Frontal cortex (tissue), 4 donors: ENCODE data around the gene RAP1A. TPM values are rescaled to one million over a fixed set of nuclear protein-coding genes. Genes with fewer than 3 reads are reported as not detected.
"Not testable (repeated sequence)": the region's sequence is repeated elsewhere in the genome, so short reads cannot be mapped to it uniquely, and the experiment has no call there.

ENCODE experiments used
- DNase-seq, 2 donors: peaks; one replicate each; pipeline ENCODE4 v3.0.0; 2012; ENCODE audit warnings: low spot score in 2 of 2
- FAIRE-seq: peaks from 2 replicates; lab custom pipeline; 2012; peaks lifted over from hg19 to GRCh38; lab: Jason Lieb, UNC
- total RNA-seq: library from RNA; depleted of rRNA; stranded (reverse); fragments of >200 nt; gene quantifications from one replicate; pipeline ENCODE4 v1.2.3, GENCODE V29; 2014
- donor health status: control.
- donor health status: control.
- donor health status: control.

The RAP1A gene
- total RNA-seq, 1 donor from 2014 or later: 35.1 TPM

DNA sequence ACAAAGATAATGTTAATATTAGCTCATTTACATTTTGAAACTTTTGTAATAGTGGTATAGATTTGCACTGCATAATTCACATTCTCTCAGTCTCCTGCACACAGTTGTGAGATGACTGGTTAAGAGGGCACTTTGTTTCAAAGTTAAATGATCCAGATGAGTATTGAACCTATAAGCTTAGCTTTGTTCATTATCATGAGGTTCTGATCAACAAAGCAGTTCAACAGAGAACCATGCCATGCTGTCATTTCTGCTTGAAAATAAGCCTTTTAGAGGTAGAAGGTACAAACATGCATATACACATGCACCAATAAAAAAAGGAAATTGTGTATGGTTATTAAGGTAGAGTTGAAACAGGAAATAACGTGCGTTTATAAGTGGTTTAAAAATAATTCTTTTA is 4.8 kb downstream of the RAP1A start:
- no peak for FAIRE-seq
- DNase-seq: no peak

DNA sequence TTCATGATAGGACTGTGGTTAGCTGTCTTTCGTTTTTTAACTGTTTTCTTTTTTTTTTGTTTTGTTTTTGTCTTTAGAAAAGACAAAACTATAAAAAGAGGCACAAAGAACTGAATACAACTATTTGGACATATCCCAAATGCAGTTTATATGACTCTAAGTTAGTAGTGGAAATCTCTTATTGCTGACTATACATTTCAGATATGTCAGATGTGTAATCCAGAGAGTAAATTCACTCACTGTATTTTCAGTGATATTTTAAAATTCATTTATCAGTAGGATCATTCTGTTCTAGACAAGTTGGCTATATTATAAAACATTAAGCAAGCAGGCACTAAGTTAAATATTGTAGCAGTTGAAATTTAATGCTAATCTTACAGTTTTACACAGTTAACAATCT is 5.7 kb downstream of the RAP1A start:
- no peak for FAIRE-seq

DNA sequence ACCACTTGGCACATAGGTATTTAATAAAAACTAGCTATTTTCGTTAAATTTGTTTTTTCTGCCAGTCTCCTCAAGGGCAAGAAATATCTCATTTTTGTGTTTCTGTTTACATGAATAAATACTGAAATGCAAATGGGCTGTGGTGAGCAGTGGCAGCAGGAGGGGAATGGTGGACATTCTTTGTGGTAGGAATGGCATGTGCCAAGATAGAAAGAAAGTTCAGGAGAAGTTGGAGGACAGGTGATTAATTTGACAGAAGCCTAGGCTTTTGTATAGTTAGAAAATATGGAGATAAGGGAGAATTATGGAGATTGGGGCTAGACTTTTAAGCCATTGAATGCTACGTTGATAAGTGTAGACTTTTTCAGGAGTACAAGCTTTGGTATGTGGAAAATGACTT is 8.6 kb downstream of the RAP1A start:
- DNase-seq: no peak
- FAIRE-seq: no peak

More for the DNA sequence above, 5.7 kb downstream of the RAP1A start:
- DNase-seq: no peak

GRCh38 chr1:111629190-111629954 is 9.8 kb downstream of the RAP1A start:
- no peak for DNase-seq
- no peak for FAIRE-seq

DNA sequence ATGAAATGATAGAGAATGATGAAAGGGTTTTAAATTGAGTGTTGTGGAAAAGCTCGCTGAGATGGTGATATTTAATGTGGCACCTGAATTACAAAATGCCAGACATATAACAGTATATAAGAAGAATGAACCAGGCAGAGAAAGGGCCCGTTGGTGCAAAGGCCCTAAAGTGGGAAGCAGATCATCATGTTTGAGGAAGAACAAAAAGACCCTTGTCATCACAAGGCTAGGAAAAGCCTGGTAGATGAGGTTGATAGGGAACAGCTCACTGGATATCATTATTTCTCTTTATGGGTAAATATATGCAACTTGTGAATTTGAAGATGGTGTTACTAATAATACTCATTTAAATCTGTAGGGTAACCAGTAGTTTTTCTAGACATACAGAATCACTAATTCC is 11.0 kb downstream of the RAP1A start:
- no peak for FAIRE-seq

GRCh38 chr1:111631502-111631901 is 11.9 kb downstream of the RAP1A start:
- DNase-seq (no peak), FAIRE-seq (no peak)

More for the DNA sequence above, 11.0 kb downstream of the RAP1A start:
- DNase-seq: no peak

- not testable (repeated sequence) for DNase-seq, FAIRE-seq
Measured at GRCh38 chr1:111632771-111633170, 13.2 kb downstream of the RAP1A start.

- no peak for FAIRE-seq
- no peak for DNase-seq
Measured at GRCh38 chr1:111633736-111634247, 14.2 kb downstream of the RAP1A start.

DNA sequence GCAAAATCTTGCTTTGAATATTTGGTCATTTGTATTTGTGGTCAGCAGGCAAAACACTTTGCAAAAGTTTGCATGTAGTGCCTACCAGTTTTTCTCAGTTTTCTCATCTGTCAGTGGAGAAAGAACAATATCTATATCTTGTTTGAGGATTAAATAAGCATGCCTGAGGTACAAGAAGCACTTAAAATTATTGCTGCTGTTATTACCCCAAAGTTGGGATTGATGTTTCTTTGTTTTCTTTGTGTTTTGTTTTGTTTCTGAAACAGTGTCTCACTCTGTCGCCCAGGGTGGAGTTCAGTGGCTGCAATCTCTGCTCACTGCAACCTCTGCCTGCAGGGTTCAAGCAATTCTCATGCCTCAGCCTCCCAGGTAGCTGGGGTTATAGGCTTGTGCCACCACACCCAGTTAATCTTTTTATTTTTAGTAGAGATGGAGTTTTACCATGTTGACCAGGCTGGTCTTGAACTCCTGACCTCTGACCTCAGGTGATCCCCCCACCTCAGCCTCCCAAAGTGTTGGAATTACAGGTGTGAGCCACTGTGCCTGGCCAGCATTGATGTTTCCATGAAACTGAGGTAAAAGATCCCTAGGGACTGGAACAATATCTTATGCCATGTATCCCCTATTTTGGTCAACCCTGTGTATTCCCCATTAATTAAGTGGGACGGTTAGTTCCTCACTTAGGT is 15.9 kb downstream of the RAP1A start:
- FAIRE-seq: no peak
- DNase-seq: no peak

DNA sequence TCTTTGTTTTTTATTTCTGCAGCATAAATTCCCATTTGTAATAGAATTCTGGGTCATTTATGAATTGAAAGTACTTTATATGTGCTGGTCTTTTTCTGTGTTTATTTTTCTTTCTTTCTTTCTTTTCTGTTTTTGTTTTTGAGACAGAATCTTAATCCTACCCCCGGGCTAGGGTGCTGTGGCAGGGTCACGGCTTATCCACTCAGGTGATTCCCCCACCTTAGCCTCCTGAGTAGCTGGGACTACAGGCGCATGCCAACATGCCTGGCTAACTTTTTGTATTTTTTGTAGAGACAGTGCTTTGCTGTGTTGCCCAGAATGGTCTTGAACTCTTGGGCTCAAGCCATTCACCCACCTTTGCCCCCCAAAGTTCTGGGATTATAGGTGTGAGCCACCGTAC is 18.7 kb downstream of the RAP1A start:
- DNase-seq (no peak), FAIRE-seq (no peak)

GRCh38 chr1:111639602-111640198 is 20.1 kb downstream of the RAP1A start:
- DNase-seq (no peak), FAIRE-seq (no peak)

- DNase-seq (no peak), FAIRE-seq (no peak)
Measured at GRCh38 chr1:111643097-111643496, 23.5 kb downstream of the RAP1A start.

DNA sequence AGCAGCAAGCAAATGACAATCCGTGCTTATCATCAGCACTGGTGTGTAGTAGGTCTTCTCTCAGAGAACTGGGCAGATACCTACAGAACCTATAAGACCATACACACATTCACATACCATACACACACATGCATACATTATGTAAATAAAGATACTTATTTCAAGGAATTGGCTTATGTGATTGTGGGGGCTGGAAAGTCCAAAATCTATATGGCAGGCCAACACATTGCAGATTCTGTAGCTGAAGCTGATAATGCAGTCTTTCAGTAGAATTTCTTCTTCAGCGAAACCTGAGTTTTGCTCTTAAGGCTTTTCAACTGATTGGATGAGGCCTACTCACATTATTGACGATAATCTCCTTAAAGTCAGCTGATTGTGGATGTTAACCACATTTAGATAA is 24.1 kb downstream of the RAP1A start:
- FAIRE-seq: no peak
- DNase-seq: no peak

DNA sequence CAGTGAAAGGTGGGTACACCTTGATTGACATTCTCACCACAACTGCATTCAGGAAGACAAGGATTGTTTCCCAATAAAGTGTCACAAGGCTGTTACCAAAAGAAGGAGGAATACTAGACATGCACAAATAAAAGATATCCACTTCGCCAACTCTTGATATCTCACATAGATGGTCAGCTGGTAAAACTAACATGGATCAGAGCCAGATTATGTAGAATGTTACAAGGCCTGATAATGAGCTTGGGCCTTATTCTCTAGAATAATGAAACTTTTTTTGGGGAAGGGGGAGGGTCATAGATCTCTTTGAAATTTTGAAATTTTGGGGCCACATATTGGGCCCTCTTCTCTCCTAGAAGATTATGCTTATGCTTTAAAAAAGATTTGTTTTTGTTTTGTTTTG is 24.9 kb downstream of the RAP1A start:
- FAIRE-seq: no peak
- DNase-seq: no peak

DNA sequence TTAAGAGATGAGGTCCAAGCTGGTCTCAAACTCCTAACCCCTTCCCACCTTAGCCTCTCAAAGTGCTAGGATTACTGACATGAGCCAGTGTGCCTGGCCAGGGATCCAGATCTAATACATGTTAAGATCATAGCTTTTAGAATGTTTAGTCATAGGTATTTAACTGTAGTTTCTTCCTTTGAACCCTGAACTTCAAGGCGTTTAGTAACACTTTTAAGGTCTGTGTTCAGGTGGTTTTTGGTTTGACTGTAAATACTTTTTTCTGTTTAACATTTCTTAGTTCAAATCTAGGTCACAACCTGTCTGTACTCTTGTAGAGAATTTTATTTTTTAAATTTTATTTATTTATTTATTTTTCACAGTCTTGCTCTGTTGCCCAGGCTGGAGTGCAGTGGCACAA is 28.1 kb downstream of the RAP1A start:
- FAIRE-seq (no peak), DNase-seq (no peak)

DNA sequence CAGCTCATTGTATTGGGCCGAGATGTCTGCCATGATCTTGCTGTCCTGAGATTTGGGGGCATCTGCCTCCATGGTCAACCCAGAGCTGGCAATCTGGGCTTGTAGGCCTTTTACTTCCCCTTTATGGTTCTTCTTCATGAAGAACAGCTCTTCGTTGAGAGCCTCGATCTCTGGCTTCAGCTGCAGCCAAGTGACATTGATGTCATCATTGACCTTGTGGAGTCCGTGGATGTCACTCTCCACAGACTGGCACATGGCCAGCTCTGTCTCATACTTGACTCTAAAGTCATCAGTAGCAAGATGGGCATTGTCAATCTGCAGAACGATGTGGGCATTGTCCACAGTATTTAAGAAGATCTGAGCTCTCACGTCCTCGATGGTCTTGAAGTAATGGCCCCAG is 29.2 kb downstream of the RAP1A start:
- no peak for DNase-seq
- FAIRE-seq: no peak

DNA sequence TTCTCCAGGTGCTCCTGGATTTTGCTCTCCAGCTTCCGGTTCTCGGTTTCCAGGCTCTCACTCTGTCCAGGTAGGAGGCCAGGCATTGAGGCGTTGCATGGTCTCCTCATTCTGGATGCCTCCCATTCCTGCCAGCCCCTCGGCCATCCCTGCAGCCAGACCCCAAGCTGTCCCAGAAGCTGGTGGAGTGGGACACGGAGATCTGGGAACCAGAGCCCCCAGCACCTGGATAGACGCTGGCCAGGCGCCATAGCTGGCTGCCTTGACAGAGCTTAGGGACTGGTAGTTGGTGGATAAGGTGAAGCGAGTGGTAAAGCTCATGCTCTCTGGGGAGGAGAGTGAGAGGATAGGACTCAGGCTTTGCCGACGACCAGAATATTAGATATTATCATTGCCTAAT is 29.6 kb downstream of the RAP1A start:
- no peak for DNase-seq
- no peak for FAIRE-seq

DNA sequence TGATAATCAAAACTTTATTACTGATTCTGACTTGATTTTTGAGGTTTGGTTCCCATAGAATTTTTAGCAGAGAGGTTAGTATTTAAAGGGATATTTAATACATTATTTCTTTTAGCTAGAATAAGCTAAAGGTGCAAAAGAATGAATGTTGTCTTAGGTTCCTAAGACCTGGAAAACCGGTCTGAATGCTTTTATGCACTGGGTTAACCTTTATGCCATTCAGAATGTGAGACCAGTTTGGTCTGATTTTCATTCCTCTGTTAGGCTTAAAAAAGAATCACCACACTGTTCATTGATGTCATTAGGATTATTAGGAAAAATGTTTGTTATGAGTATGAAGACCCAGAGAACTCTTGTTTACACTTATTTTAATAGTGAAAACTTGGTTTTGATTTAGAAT is 30.1 kb downstream of the RAP1A start:
- FAIRE-seq (no peak), DNase-seq (no peak)

DNA sequence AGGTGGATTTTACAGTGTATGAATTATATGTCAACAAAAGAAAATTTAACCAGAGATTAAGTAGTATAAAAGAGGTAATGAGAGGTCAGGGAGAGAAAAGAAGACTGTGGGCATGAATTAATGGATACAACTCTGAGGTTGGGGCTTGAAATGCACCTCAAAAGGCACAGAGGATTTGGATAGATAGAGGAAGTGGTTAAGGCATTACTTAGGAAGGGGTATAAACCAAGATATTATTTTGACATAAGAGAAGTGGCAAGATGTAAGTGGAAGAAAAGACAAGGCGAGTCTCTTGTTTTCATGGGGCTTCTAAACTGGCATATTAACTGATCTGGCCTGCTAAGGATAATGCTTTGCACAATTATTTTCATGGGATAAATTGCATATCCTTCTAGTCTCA is 34.1 kb downstream of the RAP1A start:
- no peak for FAIRE-seq

DNA sequence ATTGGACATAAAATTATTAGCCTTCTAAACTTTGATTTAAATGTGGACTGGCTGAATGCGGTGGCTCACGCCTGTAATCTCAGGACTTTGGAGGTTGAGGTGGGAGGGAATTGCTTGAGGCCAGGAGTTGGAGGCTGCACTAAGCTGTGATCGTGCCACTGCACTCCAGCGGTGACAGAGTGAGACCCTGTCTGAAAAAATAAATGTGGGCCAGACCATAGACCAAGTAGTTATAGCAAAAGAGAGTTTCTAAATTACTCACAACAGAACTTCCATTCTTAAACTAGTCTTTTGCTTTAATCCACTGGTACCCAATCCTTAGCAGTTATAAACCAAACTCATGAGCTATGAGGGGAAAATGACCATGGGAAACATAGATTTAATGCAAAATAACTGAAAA is 35.2 kb downstream of the RAP1A start:
- DNase-seq (no peak), FAIRE-seq (no peak)

More for the DNA sequence above, 34.1 kb downstream of the RAP1A start:
- no peak for DNase-seq
